Measurements from ENCODE around the gene E2F2.
"Not testable (repeated sequence)": the region's sequence is repeated elsewhere in the genome, so short reads cannot be mapped to it uniquely, and the experiment has no call there.

E2F2 gene

GRCh38 chr1:23524716-23525401 lies 6.2 kb downstream of the E2F2 start:
- DNase-seq (ENCODE audit: low read depth in 2 of 2) = no peak

- no peak for DNase-seq (ENCODE audit: low read depth in 2 of 2)
These were observed 6.9 kb downstream of the E2F2 start for GRCh38 chr1:23524163-23524562.

- no peak for DNase-seq (ENCODE audit: low read depth in 2 of 2)
These were observed 8.6 kb downstream of the E2F2 start for GRCh38 chr1:23522244-23522982.

- no peak for DNase-seq (ENCODE audit: low read depth in 2 of 2)
These were observed 9.4 kb downstream of the E2F2 start for GRCh38 chr1:23521588-23521987.

GRCh38 chr1:23517581-23517980 lies 13.5 kb downstream of the E2F2 start:
- DNase-seq (ENCODE audit: low read depth in 2 of 2) = no peak

GRCh38 chr1:23515905-23516304 lies 15.1 kb downstream of the E2F2 start:
- DNase-seq (ENCODE audit: low read depth in 2 of 2) = no peak

GRCh38 chr1:23514111-23514679 lies 16.8 kb downstream of the E2F2 start:
- DNase-seq (ENCODE audit: low read depth in 2 of 2) = no peak

- no peak for DNase-seq (ENCODE audit: low read depth in 2 of 2)
These were observed 21.1 kb downstream of the E2F2 start for GRCh38 chr1:23509896-23510295.

- no peak for DNase-seq (ENCODE audit: low read depth in 2 of 2)
These were observed 24.5 kb downstream of the E2F2 start for GRCh38 chr1:23506376-23507107.

- DNase-seq (ENCODE audit: low read depth in 2 of 2) = no peak
These were observed 25.2 kb downstream of the E2F2 start for GRCh38 chr1:23505851-23506250.

GRCh38 chr1:23504156-23504555 lies 26.9 kb downstream of the E2F2 start:
- DNase-seq (ENCODE audit: low read depth in 2 of 2) = not testable (repeated sequence)

GRCh38 chr1:23502951-23503350 lies 28.1 kb downstream of the E2F2 start:
- DNase-seq (ENCODE audit: low read depth in 2 of 2) = no peak

- no peak for DNase-seq (ENCODE audit: low read depth in 2 of 2)
These were observed 30.6 kb downstream of the E2F2 start for GRCh38 chr1:23500466-23500865.

GRCh38 chr1:23497777-23498439 lies 33.1 kb downstream of the E2F2 start:
- no peak for DNase-seq (ENCODE audit: low read depth in 2 of 2)

GRCh38 chr1:23496490-23497181 lies 34.4 kb downstream of the E2F2 start:
- DNase-seq (ENCODE audit: low read depth in 2 of 2) = no peak

GRCh38 chr1:23494836-23495235 lies 36.2 kb downstream of the E2F2 start:
- DNase-seq (ENCODE audit: low read depth in 2 of 2) = not testable (repeated sequence)

GRCh38 chr1:23492776-23493175 lies 38.3 kb downstream of the E2F2 start:
- not testable (repeated sequence) for DNase-seq (ENCODE audit: low read depth in 2 of 2)

GRCh38 chr1:23492132-23492720 lies 38.8 kb downstream of the E2F2 start:
- DNase-seq (ENCODE audit: low read depth in 2 of 2) = no peak

- no peak for DNase-seq (ENCODE audit: low read depth in 2 of 2)
These were observed 41.2 kb downstream of the E2F2 start for GRCh38 chr1:23489842-23490241.

GRCh38 chr1:23485002-23485332 lies 46.1 kb downstream of the E2F2 start:
- no peak for DNase-seq (ENCODE audit: low read depth in 2 of 2)
